NOMO-1 treated with dmso at 0.1 percent for 144 hours (cell line): ENCODE measurements around the gene DDX50.
"Not testable (repeated sequence)": the region's sequence is repeated elsewhere in the genome, so short reads cannot be mapped to it uniquely, and the experiment has no call there.

Experiments used
- DNase-seq: peaks from one replicate; lab custom pipeline; 2025; ENCODE audit not compliant: unreplicated experiment; lab: John Stamatoyannopoulos, UW

Gene DDX50

GRCh38 chr10:68900427-68901104 lies 549 bp upstream of the DDX50 start:
- DNase-seq: no peak

GRCh38 chr10:68902382-68902781 lies 1.3 kb downstream of the DDX50 start:
- DNase-seq: no peak

DNA sequence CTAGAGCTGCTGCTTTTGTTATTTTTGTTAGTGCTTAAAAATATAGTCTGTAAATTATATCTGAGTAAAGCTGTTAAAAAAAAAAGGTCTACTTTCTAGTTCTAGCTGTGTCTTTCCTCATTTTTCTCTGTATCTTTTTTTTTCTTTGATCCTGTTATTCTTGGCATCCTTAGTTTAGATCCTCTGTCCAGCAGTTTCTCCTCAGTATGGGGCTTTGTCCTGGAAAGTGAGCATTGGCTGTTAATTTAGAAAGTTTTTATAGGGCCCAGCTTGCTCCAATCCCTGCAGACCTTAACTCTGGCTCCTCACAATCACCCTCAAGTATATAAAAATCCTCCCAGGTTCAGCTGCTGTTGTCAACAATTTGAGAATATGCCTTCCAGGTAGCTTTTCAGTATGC lies 23.5 kb downstream of the DDX50 start:
- DNase-seq: no peak

- no peak for DNase-seq
Observed at GRCh38 chr10:68925489-68925888, 24.4 kb downstream of the DDX50 start.

GRCh38 chr10:68929157-68929556 lies 28.0 kb downstream of the DDX50 start:
- not testable (repeated sequence) for DNase-seq

DNA sequence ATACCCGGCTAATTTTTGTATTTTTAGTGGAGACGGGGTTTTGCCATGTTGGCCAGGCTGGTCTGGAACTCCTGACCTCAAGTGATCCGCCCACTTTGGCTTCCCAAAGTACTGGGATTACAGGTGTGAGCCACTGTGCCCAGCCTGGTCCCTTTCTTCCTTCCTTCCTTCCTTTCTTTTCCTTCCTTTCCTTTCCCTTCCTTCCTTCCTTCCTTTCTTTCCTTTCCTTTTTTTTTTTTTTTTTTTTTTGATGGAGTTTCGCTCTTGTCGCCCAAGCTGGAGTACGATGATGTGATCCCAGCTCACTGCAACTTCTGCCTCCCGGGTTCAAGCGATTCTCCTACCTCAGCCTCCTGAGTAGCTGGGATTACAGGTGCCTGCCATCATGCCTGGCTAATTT lies 28.8 kb downstream of the DDX50 start:
- not testable (repeated sequence) for DNase-seq

GRCh38 chr10:68932860-68933259 lies 31.7 kb downstream of the DDX50 start:
- not testable (repeated sequence) for DNase-seq

DNA sequence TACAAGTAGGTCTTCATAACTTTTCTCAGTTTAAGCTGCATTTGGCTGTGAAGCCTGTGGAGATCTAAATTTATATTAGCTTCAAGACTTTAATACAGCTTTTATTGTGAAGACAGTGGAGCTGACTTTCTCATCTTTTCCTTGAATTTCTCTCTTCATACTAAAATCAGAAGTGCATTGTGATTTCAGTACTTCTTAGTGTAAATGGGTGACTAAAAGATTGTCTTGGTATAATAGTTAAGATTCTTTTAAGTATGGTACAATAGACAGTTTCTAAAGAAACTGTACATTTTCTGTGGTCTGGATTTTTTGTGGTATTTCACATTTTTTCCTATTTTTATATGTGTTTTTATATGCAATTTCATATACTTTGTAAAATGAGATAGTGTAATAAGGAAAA lies 33.9 kb downstream of the DDX50 start:
- DNase-seq: no peak

GRCh38 chr10:68938117-68938516 lies 37.0 kb downstream of the DDX50 start:
- no peak for DNase-seq

- DNase-seq: no peak
Observed at GRCh38 chr10:68938884-68939283, 37.8 kb downstream of the DDX50 start.

DNA sequence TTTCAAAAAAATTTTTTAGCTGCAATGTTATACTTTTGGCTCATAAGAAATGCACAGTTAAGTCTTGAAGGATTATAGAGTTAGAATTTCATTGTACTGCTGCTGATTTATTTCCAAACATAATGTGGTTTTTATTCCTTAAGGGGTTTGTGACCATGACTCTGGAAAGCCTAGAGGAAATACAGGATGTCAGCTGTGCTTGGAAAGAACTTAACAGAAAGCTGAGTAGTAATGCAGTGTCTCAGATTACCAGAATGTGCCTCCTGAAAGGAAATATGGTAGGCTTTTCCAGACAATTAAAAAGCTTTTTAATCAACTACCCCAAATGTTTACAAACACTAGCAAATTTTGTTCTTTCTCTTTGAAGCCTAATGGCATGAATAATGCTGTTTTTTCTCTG lies 39.8 kb downstream of the DDX50 start:
- DNase-seq: not testable (repeated sequence)

GRCh38 chr10:68950598-68950997 lies 49.5 kb downstream of the DDX50 start:
- DNase-seq: no peak

- DNase-seq: no peak
Observed at GRCh38 chr10:68954904-68955303, 53.8 kb downstream of the DDX50 start.

DNA sequence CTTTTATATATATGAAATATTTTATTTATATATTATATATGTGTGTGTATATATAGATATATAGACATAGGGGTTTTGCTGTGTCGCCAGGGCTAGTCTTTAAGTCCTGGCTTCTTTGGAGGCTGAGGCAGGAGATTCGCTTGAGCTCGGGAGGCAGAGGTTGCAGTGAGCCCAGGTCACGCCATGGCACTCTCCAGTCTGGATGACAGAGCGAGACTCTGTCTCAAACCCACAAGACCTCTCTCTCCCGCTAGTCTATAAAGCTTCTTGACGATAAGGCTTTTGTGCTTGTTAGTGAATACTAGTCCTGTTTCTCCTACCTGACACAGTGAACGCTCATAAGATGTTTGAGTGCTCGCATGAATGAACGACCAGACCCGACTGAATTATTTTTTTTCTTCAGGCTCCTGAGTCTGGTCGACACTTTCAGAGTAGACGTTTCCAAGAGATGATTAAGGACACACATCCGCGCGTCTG lies 54.3 kb downstream of the DDX50 start:
- DNase-seq: no peak

DNA sequence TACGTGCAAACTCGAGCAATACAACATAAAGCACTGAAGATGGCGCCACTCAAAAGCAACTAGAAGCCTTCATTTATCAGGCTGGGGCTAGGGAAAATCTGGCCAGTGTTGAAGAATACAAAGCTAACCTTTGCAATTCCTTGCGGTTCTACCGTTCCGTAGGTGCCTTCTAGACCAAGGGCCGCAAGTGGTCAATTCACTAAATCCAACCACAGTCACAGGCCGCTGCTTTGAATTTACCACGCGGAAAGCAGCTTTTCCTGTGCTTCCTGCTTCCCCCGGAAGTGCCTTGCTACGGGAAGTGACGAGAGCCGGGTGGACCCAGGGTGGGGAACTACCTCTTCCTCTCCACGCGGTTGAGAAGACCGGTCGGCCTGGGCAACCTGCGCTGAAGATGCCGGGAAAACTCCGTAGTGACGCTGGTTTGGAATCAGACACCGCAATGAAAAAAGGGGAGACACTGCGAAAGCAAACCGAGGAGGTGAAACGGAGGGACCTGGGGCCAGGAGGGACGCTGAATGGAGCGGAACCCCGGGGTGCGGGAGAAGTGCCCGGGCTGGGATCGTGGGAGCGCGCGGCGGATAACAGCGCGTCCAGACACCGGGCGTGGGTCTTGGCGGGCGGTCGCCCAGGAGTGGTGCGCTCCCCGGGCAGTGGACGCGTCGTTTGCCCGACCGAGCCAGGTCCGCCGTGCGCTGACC lies 54.9 kb downstream of the DDX50 start, which contains the start of gene DDX21:
Gene DDX21 (plus strand): TSS at position 339 of the 701 bp plus-strand sequence. CDS start 56 bp downstream, at position 395.
- DNase-seq: peak; percentile 84

GRCh38 chr10:68957284-68957615 lies 56.1 kb downstream of the DDX50 start:
- no peak for DNase-seq

- DNase-seq: no peak
Observed at GRCh38 chr10:68957654-68958053, 56.5 kb downstream of the DDX50 start.

DNA sequence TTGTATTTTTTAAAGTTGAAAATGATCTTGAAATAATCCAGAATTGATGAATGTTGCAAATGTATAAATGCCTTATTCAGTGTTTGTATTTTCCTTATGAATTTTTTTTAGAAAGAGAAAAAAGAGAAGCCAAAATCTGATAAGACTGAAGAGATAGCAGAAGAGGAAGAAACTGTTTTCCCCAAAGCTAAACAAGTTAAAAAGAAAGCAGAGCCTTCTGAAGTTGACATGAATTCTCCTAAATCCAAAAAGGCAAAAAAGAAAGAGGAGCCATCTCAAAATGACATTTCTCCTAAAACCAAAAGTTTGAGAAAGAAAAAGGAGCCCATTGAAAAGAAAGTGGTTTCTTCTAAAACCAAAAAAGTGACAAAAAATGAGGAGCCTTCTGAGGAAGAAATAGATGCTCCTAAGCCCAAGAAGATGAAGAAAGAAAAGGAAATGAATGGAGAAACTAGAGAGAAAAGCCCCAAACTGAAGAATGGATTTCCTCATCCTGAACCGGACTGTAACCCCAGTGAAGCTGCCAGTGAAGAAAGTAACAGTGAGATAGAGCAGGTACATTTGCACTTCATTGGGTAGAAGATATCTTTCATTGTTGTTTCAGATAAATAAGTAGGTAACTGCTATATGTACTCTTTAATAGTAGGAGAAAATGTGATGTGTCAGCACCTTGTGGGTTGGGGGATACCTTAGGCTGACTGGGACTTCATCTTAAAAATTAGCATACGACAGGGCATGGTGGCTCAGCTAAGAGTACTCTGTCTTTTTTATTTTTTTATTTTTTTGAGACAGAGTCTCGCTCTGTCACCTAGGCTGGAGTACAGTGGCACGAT lies 58.8 kb downstream of the DDX50 start:
- no peak for DNase-seq

- DNase-seq: no peak
Observed at GRCh38 chr10:68963151-68963550, 62.0 kb downstream of the DDX50 start.

- DNase-seq: no peak
Observed at GRCh38 chr10:68973975-68974374, 72.9 kb downstream of the DDX50 start.

DNA sequence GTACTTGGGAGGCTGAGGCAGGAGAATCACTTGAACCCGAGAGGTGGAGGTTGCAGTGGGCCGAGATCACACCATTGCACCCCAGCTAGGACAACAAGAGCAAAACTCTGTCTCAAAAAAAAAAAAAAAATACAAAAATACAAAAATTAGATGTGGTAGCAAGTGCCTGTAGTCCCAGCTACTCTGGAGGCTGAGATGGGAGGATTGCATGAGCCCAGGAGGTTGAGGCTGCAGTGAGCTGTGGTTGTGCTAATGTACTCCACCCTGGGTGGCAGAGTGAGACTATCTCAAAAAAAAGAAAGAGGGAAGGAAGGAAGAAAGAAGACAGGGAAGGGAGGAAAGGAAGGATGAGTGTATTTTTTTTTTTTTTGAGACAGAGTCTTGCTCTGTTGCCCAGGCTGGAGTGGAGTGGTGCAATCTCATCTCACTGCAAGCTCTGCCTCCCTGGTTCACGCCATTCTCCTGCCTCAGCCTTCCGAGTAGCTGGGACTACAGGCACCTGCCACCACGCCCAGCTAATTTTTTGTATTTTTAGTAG lies 74.9 kb downstream of the DDX50 start:
- not testable (repeated sequence) for DNase-seq
